ENCODE data around the gene PLOD2. TPM values are rescaled to one million over a fixed set of nuclear protein-coding genes. Genes with fewer than 3 reads are reported as not detected.

Gene PLOD2
- total RNA-seq, 1 donor: 345 TPM

GRCh38 chr3:146088840-146089239 lies 72.1 kb downstream of the PLOD2 start:
- H4K20me1 ChIP-seq (ENCODE audit: insufficient read depth, low read length): peaks cover 3% of the 10 kb centered on the region
- H3K4me1 ChIP-seq (ENCODE audit: insufficient read depth, low read length): peaks cover 16% of the 10 kb centered on the region
- no peaks in the 10 kb centered on the region for H3K9me3 ChIP-seq (ENCODE audit: low read depth, low read length)
- H3K27me3 ChIP-seq (ENCODE audit: insufficient read depth, low read length): no peaks in the 10 kb centered on the region
- TF ChIP-seq CTCF (IDR thresholded peaks at IDR 0.05; ENCODE audit: extremely low read depth, low read depth, low read length): no peak
- no peak overlapping the region for H3K4me3 ChIP-seq (ENCODE audit: insufficient read depth, low read length)
- no peak overlapping the region for H3K27ac ChIP-seq (ENCODE audit: low read depth, low read length)
- DNase-seq (ENCODE audit: insufficient read length, low spot score, missing footprints): no peak
- H2AFZ ChIP-seq (ENCODE audit: low read length): no peak overlapping the region
- H3K4me2 ChIP-seq (ENCODE audit: insufficient read depth, low read length): no peak overlapping the region
- H3K79me2 ChIP-seq (ENCODE audit: insufficient read depth, low read length): peaks cover 23% of the 10 kb centered on the region
- peaks cover 67% of the 10 kb centered on the region for H3K36me3 ChIP-seq (ENCODE audit: insufficient read depth, low read length)

GRCh38 chr3:146087116-146087515 lies 73.9 kb downstream of the PLOD2 start:
- Histone ChIP-seq H3K27me3 (ENCODE audit: insufficient read depth, low read length) (no peaks in the 10 kb centered on the region), H4K20me1 (ENCODE audit: insufficient read depth, low read length) (peaks cover under 1% of the 10 kb centered on the region), H3K4me2 (ENCODE audit: insufficient read depth, low read length) (no peak overlapping the region), H3K27ac (ENCODE audit: low read depth, low read length) (no peak overlapping the region), H3K4me1 (ENCODE audit: insufficient read depth, low read length) (peaks cover 3% of the 10 kb centered on the region), H3K4me3 (ENCODE audit: insufficient read depth, low read length) (no peak overlapping the region), H3K9me3 (ENCODE audit: low read depth, low read length) (no peaks in the 10 kb centered on the region), H3K36me3 (ENCODE audit: insufficient read depth, low read length) (peaks cover 62% of the 10 kb centered on the region), H3K79me2 (ENCODE audit: insufficient read depth, low read length) (peaks cover 10% of the 10 kb centered on the region), H2AFZ (ENCODE audit: low read length) (no peak overlapping the region)
- TF ChIP-seq CTCF (IDR thresholded peaks at IDR 0.05; ENCODE audit: extremely low read depth, low read depth, low read length): no peak
- no peak for DNase-seq (ENCODE audit: insufficient read length, low spot score, missing footprints)

GRCh38 chr3:146086211-146086610 lies 74.8 kb downstream of the PLOD2 start:
- TF ChIP-seq CTCF (IDR thresholded peaks at IDR 0.05; ENCODE audit: extremely low read depth, low read depth, low read length): no peak
- H2AFZ ChIP-seq (ENCODE audit: low read length): no peak overlapping the region
- no peak for DNase-seq (ENCODE audit: insufficient read length, low spot score, missing footprints)
- no peaks in the 10 kb centered on the region for H3K27me3 ChIP-seq (ENCODE audit: insufficient read depth, low read length)
- H3K4me3 ChIP-seq (ENCODE audit: insufficient read depth, low read length): no peak overlapping the region
- H3K4me1 ChIP-seq (ENCODE audit: insufficient read depth, low read length): no peaks in the 10 kb centered on the region
- no peaks in the 10 kb centered on the region for H3K9me3 ChIP-seq (ENCODE audit: low read depth, low read length)
- H4K20me1 ChIP-seq (ENCODE audit: insufficient read depth, low read length): no peaks in the 10 kb centered on the region
- H3K27ac ChIP-seq (ENCODE audit: low read depth, low read length): no peak overlapping the region
- H3K79me2 ChIP-seq (ENCODE audit: insufficient read depth, low read length): peaks cover 6% of the 10 kb centered on the region
- peaks cover 61% of the 10 kb centered on the region for H3K36me3 ChIP-seq (ENCODE audit: insufficient read depth, low read length)
- no peak overlapping the region for H3K4me2 ChIP-seq (ENCODE audit: insufficient read depth, low read length)

GRCh38 chr3:146085678-146086077 lies 75.3 kb downstream of the PLOD2 start:
- peaks cover 61% of the 10 kb centered on the region for H3K36me3 ChIP-seq (ENCODE audit: insufficient read depth, low read length)
- no peak for TF ChIP-seq CTCF (IDR thresholded peaks at IDR 0.05; ENCODE audit: extremely low read depth, low read depth, low read length)
- no peaks in the 10 kb centered on the region for H3K27me3 ChIP-seq (ENCODE audit: insufficient read depth, low read length)

More at GRCh38 chr3:146085678-146086077, 75.3 kb downstream of the PLOD2 start:
- H4K20me1 ChIP-seq (ENCODE audit: insufficient read depth, low read length): no peaks in the 10 kb centered on the region
- no peak overlapping the region for H3K27ac ChIP-seq (ENCODE audit: low read depth, low read length)
- H3K4me1 ChIP-seq (ENCODE audit: insufficient read depth, low read length): no peaks in the 10 kb centered on the region
- no peak overlapping the region for H2AFZ ChIP-seq (ENCODE audit: low read length)
- H3K9me3 ChIP-seq (ENCODE audit: low read depth, low read length): no peaks in the 10 kb centered on the region
- no peak overlapping the region for H3K4me3 ChIP-seq (ENCODE audit: insufficient read depth, low read length)
- H3K79me2 ChIP-seq (ENCODE audit: insufficient read depth, low read length): peaks cover 3% of the 10 kb centered on the region
- H3K4me2 ChIP-seq (ENCODE audit: insufficient read depth, low read length): no peak overlapping the region
- DNase-seq (ENCODE audit: insufficient read length, low spot score, missing footprints): no peak
